Measurements from ENCODE around the gene CCPG1. TPM values are rescaled to one million over a fixed set of nuclear protein-coding genes. Genes with fewer than 3 reads are reported as not detected.
"Not testable (repeated sequence)": the region's sequence is repeated elsewhere in the genome, so short reads cannot be mapped to it uniquely, and the experiment has no call there.

The CCPG1 gene
- 10 to 100 TPM; 64.3 to 71.9 TPM for total RNA-seq

GRCh38 chr15:55408012-55408928 is at the start of gene CCPG1, which contains the start of gene PIERCE2:
TSS of gene CCPG1 (minus strand) at chr15:55408359. CDS start at chr15:55389424, 18,935 bp downstream.
TSS of gene PIERCE2 (plus strand) at chr15:55408495. CDS start at chr15:55408769, 274 bp downstream.
- Histone ChIP-seq H3K4me1 (peaks cover 42% of the 10 kb centered on the region), H3K4me3 (peak within 1 kb of the TSS; percentile 53 to 81), H3K27me3 (no peaks in the 10 kb centered on the region), H3K27ac (peak within 1 kb of the TSS; percentile 92 to 99 (median 92)), H3K36me3 (replicated peaks in 1 of 2; ENCODE audit: insufficient read depth in 1 of 2, low read depth in 2 of 2) (no peaks in the 10 kb centered on the region), H3K9me3 (no peaks in the 10 kb centered on the region)
- DNase-seq (peak; percentile 94 to 95 (median 94)), ATAC-seq (peak; percentile 97)
- intact Hi-C loops (cut with DNase I) = no loop called here
- 0% methylated on average over 34 to 70 of the region's 70 CpGs for WGBS, 2 donors
- peak; percentile 97 to 99 (median 98) for TF ChIP-seq POLR2A (IDR thresholded peaks at IDR 0.05)
- TF ChIP-seq, protein P1, sequence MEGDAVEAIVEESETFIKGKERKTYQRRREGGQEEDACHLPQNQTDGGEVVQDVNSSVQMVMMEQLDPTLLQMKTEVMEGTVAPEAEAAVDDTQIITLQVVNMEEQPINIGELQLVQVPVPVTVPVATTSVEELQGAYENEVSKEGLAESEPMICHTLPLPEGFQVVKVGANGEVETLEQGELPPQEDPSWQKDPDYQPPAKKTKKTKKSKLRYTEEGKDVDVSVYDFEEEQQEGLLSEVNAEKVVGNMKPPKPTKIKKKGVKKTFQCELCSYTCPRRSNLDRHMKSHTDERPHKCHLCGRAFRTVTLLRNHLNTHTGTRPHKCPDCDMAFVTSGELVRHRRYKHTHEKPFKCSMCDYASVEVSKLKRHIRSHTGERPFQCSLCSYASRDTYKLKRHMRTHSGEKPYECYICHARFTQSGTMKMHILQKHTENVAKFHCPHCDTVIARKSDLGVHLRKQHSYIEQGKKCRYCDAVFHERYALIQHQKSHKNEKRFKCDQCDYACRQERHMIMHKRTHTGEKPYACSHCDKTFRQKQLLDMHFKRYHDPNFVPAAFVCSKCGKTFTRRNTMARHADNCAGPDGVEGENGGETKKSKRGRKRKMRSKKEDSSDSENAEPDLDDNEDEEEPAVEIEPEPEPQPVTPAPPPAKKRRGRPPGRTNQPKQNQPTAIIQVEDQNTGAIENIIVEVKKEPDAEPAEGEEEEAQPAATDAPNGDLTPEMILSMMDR (IDR thresholded peaks at IDR 0.05) = peak; percentile 81 to 99 (median 95)

- no peaks in the 10 kb centered on the region for H3K36me3 ChIP-seq (replicated peaks in 1 of 2; ENCODE audit: insufficient read depth in 1 of 2, low read depth in 2 of 2)
- no peaks in the 10 kb centered on the region for H3K4me1 ChIP-seq
- no peak for TF ChIP-seq POLR2A (IDR thresholded peaks at IDR 0.05)
- 90% methylated on average over 4 to 5 of the region's 5 CpGs for WGBS, 2 donors
- no peak overlapping the region for H3K4me3 ChIP-seq
- H3K27ac ChIP-seq = no peak overlapping the region
- intact Hi-C loops (cut with DNase I) = no loop called here
- ATAC-seq (no peak), DNase-seq (no peak)
- H3K27me3 ChIP-seq = no peaks in the 10 kb centered on the region
- peaks cover 0 to 9% (median 0%) of the 10 kb centered on the region in 3 donors for H3K9me3 ChIP-seq
Measured at GRCh38 chr15:55457401-55458022, 49.4 kb upstream of the CCPG1 start.

GRCh38 chr15:55447030-55447394 is 38.9 kb upstream of the CCPG1 start:
- H3K27ac ChIP-seq; H3K27me3 ChIP-seq; H3K4me3 ChIP-seq; DNase-seq; ATAC-seq; intact Hi-C loops (cut with DNase I); H3K4me1 ChIP-seq; H3K36me3 ChIP-seq (replicated peaks in 1 of 2; ENCODE audit: insufficient read depth in 1 of 2, low read depth in 2 of 2); H3K9me3 ChIP-seq: not testable (repeated sequence)
- 90% methylated on average over 11 of the region's 19 CpGs; no CpG with 5 or more reads in 1 of the 2 donors for WGBS, 2 donors

DNA sequence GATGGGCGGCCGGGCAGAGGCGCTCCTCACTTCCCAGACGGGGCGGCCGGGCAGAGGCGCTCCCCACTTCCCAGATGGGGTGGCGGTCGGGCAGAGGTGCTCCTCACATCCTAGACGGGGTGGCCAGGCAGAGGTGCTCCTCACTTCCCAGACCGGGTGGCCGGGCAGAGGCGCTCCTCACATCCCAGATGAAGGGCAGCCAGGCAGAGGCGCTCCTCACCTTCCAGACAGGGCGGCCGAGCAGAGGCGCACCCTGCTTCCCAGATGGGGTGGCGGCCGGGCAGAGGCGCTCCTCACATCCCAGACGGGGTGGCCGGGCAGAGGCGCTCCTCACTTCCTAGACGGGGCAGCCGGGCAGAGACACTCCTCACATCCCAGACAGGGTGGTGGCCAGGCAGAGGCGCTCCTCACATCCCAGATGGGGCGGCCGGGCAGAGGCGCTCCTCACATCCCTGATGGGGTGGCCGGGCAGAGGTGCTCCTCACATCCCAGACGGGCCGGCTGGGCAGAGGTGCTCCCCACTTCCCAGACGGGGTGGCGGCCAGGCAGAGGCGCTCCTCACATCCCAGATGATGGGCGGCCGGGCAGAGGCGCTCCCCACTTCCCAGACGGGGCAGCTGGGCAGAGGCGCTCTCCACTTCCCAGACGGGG is 38.3 kb upstream of the CCPG1 start:
- H3K4me1 ChIP-seq; H3K9me3 ChIP-seq; DNase-seq; H3K4me3 ChIP-seq; ATAC-seq; H3K27me3 ChIP-seq; intact Hi-C loops (cut with DNase I); H3K27ac ChIP-seq; H3K36me3 ChIP-seq (replicated peaks in 1 of 2; ENCODE audit: insufficient read depth in 1 of 2, low read depth in 2 of 2): not testable (repeated sequence)
- WGBS, 2 donors = 96 to 100% methylated on average over 5 to 24 of the region's 41 CpGs

DNA sequence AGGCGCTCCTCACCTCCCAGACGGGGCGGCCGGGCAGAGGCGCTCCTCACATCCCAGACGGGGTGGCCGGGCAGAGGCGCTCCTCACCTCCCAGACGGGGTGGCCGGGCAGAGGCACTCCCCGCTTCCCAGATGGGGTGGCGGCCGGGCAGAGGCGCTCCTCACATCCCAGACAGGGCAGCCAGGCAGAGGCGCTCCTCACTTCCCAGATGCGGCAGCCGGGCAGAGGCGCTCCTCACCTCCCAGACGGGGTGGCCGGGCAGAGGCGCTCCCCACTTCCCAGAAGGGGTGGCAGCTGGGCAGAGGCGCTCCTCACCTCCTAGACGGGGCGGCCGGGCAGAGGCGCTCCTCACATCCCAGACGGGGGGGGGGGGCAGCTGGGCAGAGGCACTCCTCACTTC is 37.8 kb upstream of the CCPG1 start:
- intact Hi-C loops (cut with DNase I); H3K9me3 ChIP-seq; ATAC-seq; H3K36me3 ChIP-seq (replicated peaks in 1 of 2; ENCODE audit: insufficient read depth in 1 of 2, low read depth in 2 of 2); H3K27me3 ChIP-seq; H3K4me3 ChIP-seq; H3K27ac ChIP-seq; H3K4me1 ChIP-seq; DNase-seq: not testable (repeated sequence)
- 87 to 93% methylated on average over 3 to 19 of the region's 27 CpGs for WGBS, 2 donors

- intact Hi-C loops (cut with DNase I); H3K4me1 ChIP-seq; H3K27ac ChIP-seq; H3K36me3 ChIP-seq (replicated peaks in 1 of 2; ENCODE audit: insufficient read depth in 1 of 2, low read depth in 2 of 2); DNase-seq; H3K4me3 ChIP-seq; H3K27me3 ChIP-seq; H3K9me3 ChIP-seq; ATAC-seq: not testable (repeated sequence)
- 94 to 96% methylated on average over 7 to 15 of the region's 15 CpGs for WGBS, 2 donors
Measured at GRCh38 chr15:55443141-55443540, 35.0 kb upstream of the CCPG1 start.
